K562 (cell line): ENCODE results near the gene ATP6V0C. TPM values are rescaled to one million over a fixed set of nuclear protein-coding genes. Genes with fewer than 3 reads are reported as not detected.

Experiments
- ATAC-seq: fragments of 200-7000 bp; cut with Tn5 transposase; 3 replicates; pipeline ENCODE4 v1.9.1; 2020; ENCODE audit warnings: moderate library complexity
- BruUV-seq: library from RNA; stranded (reverse); fragments of 400-500 nt; replicated peaks from 2 replicates; lab custom pipeline; 2021; lab: Mats Ljungman, UMichigan
- CTCF ChIA-PET: fragments of 300-600 bp; formaldehyde crosslinking; extraction: SDS; loops from one replicate; lab custom pipeline; 2021; ENCODE audit warnings: low intra/inter-chr PET ratio; lab: Yijun Ruan, JAX
- POLR2A ChIA-PET: fragments of 300-600, 350-650 bp; sonication (Branson Sonifier 250); formaldehyde crosslinking; extraction: SDS; loops from one replicate; lab custom pipeline; 2021; ENCODE audit warnings: antibody characterized with exemption, inconsistent platforms; lab: Yijun Ruan, JAX
- DNase-seq, 4 experiments: peaks; one replicate each; pipeline versions ENCODE4 v3.0.0 to v3.0.0-alpha.2; 2011 to 2018; ENCODE audit warnings: low spot score in 3 of 4, mixed read lengths in 3 of 4; ENCODE audit errors: extremely low read depth in 1 of 4
- FAIRE-seq: peaks from 2 replicates; lab custom pipeline; 2011; peaks lifted over from hg19 to GRCh38; lab: Jason Lieb, UNC
- H2AFZ ChIP-seq: 2 replicates; pipeline ENCODE4 v1.6.0; 2011; ENCODE audit warnings: low read depth, low read length, control low read depth, inconsistent platforms
- H3K27ac ChIP-seq: fragments of 200-600 bp; 3 replicates; pipeline ENCODE4 v1.8.0; 2011; ENCODE audit warnings: low read depth, mild to moderate bottlenecking, control low read depth, inconsistent platforms, low read length, moderate library complexity, mixed read lengths; ENCODE audit errors: extremely low read depth
- H3K27me3 ChIP-seq, 2 experiments: fragments of 300-600 bp in 1 of 2; 2 replicates in 1 of 2; 3 replicates in 1 of 2; pipeline versions ENCODE4 v1.6.0 to v1.8.0; 2011; ENCODE audit warnings: inconsistent platforms in 2 of 2, low read length in 2 of 2, mild to moderate bottlenecking in 1 of 2, mixed read lengths in 1 of 2, moderate library complexity in 1 of 2; ENCODE audit not compliant: control insufficient read depth in 2 of 2, insufficient read depth in 2 of 2
- H3K36me3 ChIP-seq: fragments of 300-600 bp; 3 replicates; pipeline ENCODE4 v1.8.0; 2011; ENCODE audit warnings: mild to moderate bottlenecking, low read length, inconsistent platforms; ENCODE audit not compliant: control insufficient read depth, insufficient read depth
- H3K4me1 ChIP-seq, 2 experiments: fragments of 200-600 bp in 1 of 2; replicated peaks in 1 of 2; 2 replicates in 1 of 2; 3 replicates in 1 of 2; pipeline versions ENCODE4 v1.5.1 to v1.8.0; 2011; ENCODE audit warnings: inconsistent platforms in 2 of 2, low read length in 2 of 2, mild to moderate bottlenecking in 1 of 2, mixed read lengths in 1 of 2, moderate library complexity in 1 of 2; ENCODE audit not compliant: control insufficient read depth in 2 of 2, insufficient read depth in 2 of 2
- H3K4me2 ChIP-seq: 2 replicates; pipeline ENCODE4 v1.6.1; 2011; ENCODE audit warnings: low read length, control low read depth, inconsistent platforms, mixed read lengths; ENCODE audit not compliant: insufficient read depth
- H3K4me3 ChIP-seq: fragments of 200-600 bp; sonication (generic), shearing (Covaris generic); 2 replicates; pipeline ENCODE4 v1.5.1; 2016; ENCODE audit warnings: control low read depth, inconsistent platforms
- H3K79me2 ChIP-seq: fragments of 200-600 bp; 3 replicates; pipeline ENCODE4 v1.8.0; 2011; ENCODE audit warnings: low read length, inconsistent platforms; ENCODE audit not compliant: control insufficient read depth, insufficient read depth
- H3K9ac ChIP-seq, 2 experiments: 2 replicates each; pipeline versions ENCODE4 v1.6.0 to v1.6.1; 2011; ENCODE audit warnings: low read depth in 2 of 2, low read length in 2 of 2, control low read depth in 1 of 2, inconsistent platforms in 1 of 2, mild to moderate bottlenecking in 1 of 2, mixed read lengths in 1 of 2; ENCODE audit not compliant: insufficient read depth in 1 of 2
- H3K9me1 ChIP-seq: one replicate; pipeline ENCODE4 v1.6.0; 2011; ENCODE audit warnings: inconsistent platforms, mild to moderate bottlenecking, low read length, moderate library complexity; ENCODE audit not compliant: control insufficient read depth, insufficient read depth
- H3K9me3 ChIP-seq: replicated peaks from 2 replicates; pipeline ENCODE4 v1.5.1; 2011; ENCODE audit warnings: low read depth, low read length, inconsistent platforms; ENCODE audit not compliant: control insufficient read depth, insufficient read depth
- H4K20me1 ChIP-seq: replicated peaks from 2 replicates; pipeline ENCODE4 v1.6.1; 2011; ENCODE audit warnings: low read length, inconsistent platforms, mixed read lengths; ENCODE audit not compliant: control insufficient read depth, insufficient read depth
- ETV6 ChIP-seq, 3 experiments: fragments of 150-350 bp in 1 of 3; sonication (generic) in 1 of 3; formaldehyde crosslinking in 1 of 3; IDR thresholded peaks; 2 replicates each; pipeline versions ENCODE4 v1.6.1 to v1.8.0; 2014 to 2022; ENCODE audit warnings: borderline replicate concordance in 2 of 3, low read depth in 2 of 3, antibody characterized with exemption in 1 of 3, low read length in 1 of 3, mild to moderate bottlenecking in 1 of 3, missing genetic modification reagents in 1 of 3
- GATA2 ChIP-seq: sonication (generic); formaldehyde crosslinking; IDR thresholded peaks from 2 replicates; pipeline ENCODE4 v1.4.0; 2020; ENCODE audit warnings: mild to moderate bottlenecking, missing genetic modification reagents
- HDAC2 ChIP-seq: fragments of 450-650 bp; IDR thresholded peaks from 2 replicates; pipeline ENCODE4 v1.6.1; 2016; ENCODE audit warnings: mild to moderate bottlenecking
- KDM5B ChIP-seq: fragments of 200-600 bp; sonication (generic); IDR thresholded peaks from 2 replicates; pipeline ENCODE4 v1.6.1; 2012; ENCODE audit warnings: low read depth, mild to moderate bottlenecking, moderate library complexity, low read length, control low read depth, inconsistent platforms; ENCODE audit not compliant: insufficient replicate concordance
- LEF1 ChIP-seq: fragments of 450-650 bp; IDR thresholded peaks from 2 replicates; pipeline ENCODE4 v1.6.1; 2016; ENCODE audit warnings: mild to moderate bottlenecking
- NFIC ChIP-seq: fragments of 450-650 bp; IDR thresholded peaks from 2 replicates; pipeline ENCODE4 v1.6.1; 2017; ENCODE audit warnings: mild to moderate bottlenecking, inconsistent platforms
- PBX2 ChIP-seq, 2 experiments: IDR thresholded peaks in 1 of 2; conservative IDR thresholded peaks in 1 of 2; 2 replicates each; pipeline ENCODE4 v1.6.1; 2016; ENCODE audit warnings: low read depth in 2 of 2, mild to moderate bottlenecking in 1 of 2, missing compliant biosample characterization in 1 of 2, missing genetic modification characterization in 1 of 2, moderate library complexity in 1 of 2
- POLR2G ChIP-seq: fragments of 200-400 bp; formaldehyde crosslinking; IDR thresholded peaks from 2 replicates; pipeline ENCODE4 v1.6.1; 2017; ENCODE audit warnings: low read depth, mild to moderate bottlenecking, antibody characterized with exemption, low read length, moderate library complexity
- TCF3 ChIP-seq: sonication (generic); formaldehyde crosslinking; IDR thresholded peaks from 2 replicates; pipeline ENCODE4 v1.4.0; 2020; ENCODE audit warnings: mild to moderate bottlenecking, missing genetic modification reagents
- ZNF184 ChIP-seq: sonication (generic); formaldehyde crosslinking; IDR thresholded peaks from 2 replicates; pipeline ENCODE4 v1.5.0; 2020; ENCODE audit warnings: missing genetic modification reagents
- ZNF277 ChIP-seq: fragments of 250-450 bp; sonication (Bioruptor Pico); IDR thresholded peaks from 2 replicates; pipeline ENCODE4 v1.8.0; 2022; ENCODE audit warnings: inconsistent platforms, mild to moderate bottlenecking, moderate library complexity, borderline replicate concordance
- ZNF780A ChIP-seq: fragments of 250-450 bp; sonication (Bioruptor Pico); IDR thresholded peaks from 2 replicates; pipeline ENCODE4 v1.5.0; 2021; ENCODE audit warnings: mild to moderate bottlenecking
- WGBS: fragments of 100-300 bp; shearing (Covaris generic); methylation state at CpG from one replicate; pipeline ENCODE4 v1.1.6; 2016; ENCODE audit warnings: low coverage, mixed read lengths; ENCODE audit not compliant: insufficient coverage; ENCODE audit errors: missing lambda C conversion rate; 5-methylcytosine and 5-hydroxymethylcytosine counted together
- in situ Hi-C: fragments of 300-500 bp; cut with MboI; formaldehyde crosslinking; loops from 4 replicates; pipeline ENCODE4 v1.15.0; 2018; ENCODE audit warnings: inconsistent platforms, mixed read lengths
- intact Hi-C: fragments of 100-400 bp; cut with micrococcal nuclease; formaldehyde crosslinking; loops from 2 replicates; pipeline ENCODE4 v1.14.2; 2022
- polyA plus RNA-seq, 8 experiments: library from polyadenylated mRNA; depleted of rRNA in 4 of 8; stranded (reverse) in 5 of 8; unstranded in 3 of 8; fragments of >200 nt; fragmentation: Nextera tagmentation in 2 of 8; fragmentation: Illumina TruSeq in 1 of 8; extraction: Ambion mirVana in 2 of 8; extraction: Trizol in 1 of 8; gene quantifications; 2 replicates each; pipeline versions ENCODE4 v1.2.1 to v1.2.3, GENCODE V29; 2011 to 2014; ENCODE audit warnings: inconsistent platforms in 1 of 8, missing spikeins in 1 of 8
- total RNA-seq, 7 experiments: library from RNA; depleted of rRNA in 6 of 7; stranded (reverse); fragments of >200 nt in 6 of 7; fragmentation: Illumina TruSeq in 2 of 7; extraction: Trizol in 2 of 7; gene quantifications; 2 replicates each; pipeline versions ENCODE4 v1.2.1 to v1.2.3, GENCODE V29; 2011 to 2021; ENCODE audit warnings: low replicate concordance in 1 of 7

The ATP6V0C gene
- total and polyA plus RNA-seq, 9 of the 15 experiments (the other 6 are each of a cell fraction or from before 2014, with no cell fraction given): 2.9 to 228 (median 22.7) TPM

- TF ChIP-seq PBX2 (CRISPR knock-in tag; IDR thresholded peaks at IDR 0.05; ENCODE audit: low read depth) (no peak), PBX2 (tag; conservative IDR thresholded peaks at IDR 0.05; ENCODE audit: low read depth) (no peak), LEF1 (no peak), ETV6 (IDR thresholded peaks at IDR 0.05; ENCODE audit: borderline replicate concordance in 1 of 2, low read depth in 2 of 2, low read length in 1 of 2) (no peak), ETV6 (CRISPR knock-in tag; IDR thresholded peaks at IDR 0.05; ENCODE audit: borderline replicate concordance) (no peak)
Observed at GRCh38 chr16:2468233-2468724, 45.5 kb upstream of the ATP6V0C start (continued).

- in situ Hi-C loops (no loop called here), intact Hi-C loops (loop anchor here (5.0 kb wide), 1 partner anchor 33 kb away; no protein-coding TSS in a partner anchor)
- Histone ChIP-seq H3K4me2 (no peak overlapping the region), H3K4me3 (no peak overlapping the region), H3K4me1 (peaks cover 7 to 85% of the 10 kb centered on the region in 2 experiments; a peak in 4 of 5 replicates), H3K27ac (no peak overlapping the region), H2AFZ (no peak overlapping the region), H3K9me3 (no peaks in the 10 kb centered on the region), H3K9me1 (no peaks in the 10 kb centered on the region), H4K20me1 (0 out of 2 replicates have a peak, but pooled peaks cover 4% of the 10 kb centered on the region), H3K79me2 (0 out of 3 replicates have a peak, but pooled peaks cover under 1% of the 10 kb centered on the region), H3K9ac (peak overlapping the region in 1 of 2 experiments; percentile 86; a peak in 2 of 4 replicates), H3K36me3 (peaks cover 2% of the 10 kb centered on the region; the same call in 1 of the 3 replicates), H3K27me3 (no peaks in the 10 kb centered on the region)
- FAIRE-seq (no peak), ATAC-seq (peak; percentile 17), DNase-seq (peak in 2 of 4 experiments; percentile 30 to 49)
- ChIA-PET CTCF (no interaction called here), POLR2A (interaction anchor here (0.7 to 2.3 kb wide), 8 partner anchors 9 to 316 kb away, joined by 3 to 10 read pairs (median 3); partner anchors contain the start of genes AMDHD2 and TEDC2)
- no TSS peak for BruUV-seq
- 10% methylated on average over 10 of the region's 14 CpGs for WGBS
- TF ChIP-seq NFIC (peak; percentile 33; the same call in 1 of the 2 replicates), TCF3 (CRISPR knock-in tag) (no peak), GATA2 (CRISPR knock-in tag) (no peak), ZNF780A (no peak), HDAC2 (no peak), POLR2G (peak; percentile 34; the same call in 1 of the 2 replicates), KDM5B (peak; percentile 32), ZNF277 (CRISPR knock-in tag) (no peak), ZNF184 (CRISPR knock-in tag) (no peak)
Observed at GRCh38 chr16:2468725-2469398, 44.9 kb upstream of the ATP6V0C start.
